OCI-LY3 (cell line): ENCODE measurements around the gene ARHGAP10.

Source experiments
- CTCF ChIP-seq: fragments of 200-600, 300-600 bp; sonication (generic); IDR thresholded peaks from 2 replicates; pipeline ENCODE4 v1.5.1; 2014; ENCODE audit warnings: antibody characterized with exemption, low read length, low read depth
- EZH2phosphoT487 ChIP-seq: fragments of 200-600 bp; shearing (Covaris generic); IDR thresholded peaks from 2 replicates; pipeline ENCODE4 v1.6.1; 2018; ENCODE audit warnings: antibody characterized with exemption, mixed run types, low read depth

- TF ChIP-seq CTCF, result no peak
- no peak for TF ChIP-seq EZH2phosphoT487
Measured at GRCh38 chr4:147950261-147950660, 218.4 kb downstream of the ARHGAP10 start.
